Measurements from ENCODE around the gene OR10Z1.

The OR10Z1 gene, protein sequence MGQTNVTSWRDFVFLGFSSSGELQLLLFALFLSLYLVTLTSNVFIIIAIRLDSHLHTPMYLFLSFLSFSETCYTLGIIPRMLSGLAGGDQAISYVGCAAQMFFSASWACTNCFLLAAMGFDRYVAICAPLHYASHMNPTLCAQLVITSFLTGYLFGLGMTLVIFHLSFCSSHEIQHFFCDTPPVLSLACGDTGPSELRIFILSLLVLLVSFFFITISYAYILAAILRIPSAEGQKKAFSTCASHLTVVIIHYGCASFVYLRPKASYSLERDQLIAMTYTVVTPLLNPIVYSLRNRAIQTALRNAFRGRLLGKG

DNA sequence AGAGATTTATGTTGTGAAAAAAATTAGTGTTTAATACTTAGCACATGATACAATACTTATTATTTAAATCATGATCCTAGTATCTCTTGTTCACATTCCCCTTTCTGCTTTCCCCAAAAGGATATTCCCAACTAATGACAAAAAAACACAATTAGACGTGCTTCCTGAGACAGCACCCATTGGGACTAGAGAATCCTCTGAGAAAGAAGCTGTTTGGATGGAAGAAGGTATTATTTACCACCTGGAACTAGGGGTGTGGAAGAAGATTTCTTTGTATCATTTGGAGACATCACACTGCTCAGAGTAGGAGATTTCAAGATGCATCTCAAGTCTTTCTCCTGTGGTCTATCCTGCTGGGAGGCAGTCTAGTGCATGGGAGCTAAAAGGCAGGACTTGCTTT, at the start of gene OR10Z1:
OR10Z1 (plus strand) TSS at position 301 of the 400 bp plus-strand sequence. CDS start 1,171 bp downstream, outside the sequence.
- no peak for DNase-seq

DNA sequence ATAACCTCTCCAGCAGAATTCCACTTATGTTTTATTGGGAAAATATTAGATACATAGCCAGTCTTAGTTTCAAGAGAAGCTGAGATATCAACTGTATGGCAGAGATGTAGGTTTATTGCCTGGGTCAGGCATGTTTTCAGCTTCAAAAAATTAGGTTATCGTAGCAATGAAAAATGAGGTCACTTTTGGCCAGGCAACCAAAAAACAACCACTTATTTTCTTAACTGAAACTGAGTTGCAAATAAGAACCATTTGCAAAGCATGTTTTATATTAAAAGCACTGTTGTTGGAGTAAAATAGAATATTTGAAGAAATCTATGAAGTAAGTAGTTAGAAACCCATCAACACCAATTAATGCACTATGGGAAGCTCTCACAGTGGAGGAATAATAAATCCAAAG, 45.4 kb upstream of the OR10Z1 start:
- no peak for DNase-seq

DNA sequence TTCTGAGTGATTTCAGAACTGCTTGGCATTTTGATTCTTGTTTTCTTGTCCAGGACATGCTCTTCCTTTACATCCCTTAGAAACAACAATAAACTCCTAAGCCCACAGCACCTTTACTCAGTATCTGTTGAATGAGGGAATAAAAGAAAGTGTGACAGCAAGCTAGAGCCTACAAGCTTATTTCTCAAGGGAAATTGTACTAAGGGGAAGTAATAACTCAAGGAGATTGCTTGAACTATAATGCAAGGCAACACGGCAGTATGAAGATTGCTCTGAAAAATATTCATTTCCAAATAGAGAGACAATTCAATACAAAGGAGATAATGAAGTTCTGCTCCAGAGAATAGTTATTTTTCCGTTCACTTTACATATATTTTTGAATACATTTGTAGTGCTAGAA, 41.2 kb upstream of the OR10Z1 start:
- no peak for DNase-seq

DNA sequence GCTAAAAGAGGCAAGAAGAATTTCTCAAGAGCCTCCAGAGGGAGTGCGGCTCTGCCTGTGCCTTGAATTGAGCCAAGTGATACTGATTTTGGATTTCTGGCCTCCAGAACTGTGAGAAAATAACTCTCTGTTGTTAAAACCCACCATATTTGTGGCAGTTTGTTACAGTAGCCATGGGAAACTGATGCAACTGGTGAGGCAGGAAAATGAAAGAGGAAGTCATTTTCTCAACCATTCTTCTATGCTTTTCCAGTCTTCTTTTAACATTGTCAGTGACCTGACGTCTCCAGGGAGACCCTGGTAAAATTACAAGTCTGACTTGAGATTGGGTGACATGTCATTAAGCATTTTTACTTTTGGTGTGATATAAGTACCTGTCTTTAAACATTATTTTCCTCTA, 40.5 kb upstream of the OR10Z1 start:
- DNase-seq, result no peak

DNA sequence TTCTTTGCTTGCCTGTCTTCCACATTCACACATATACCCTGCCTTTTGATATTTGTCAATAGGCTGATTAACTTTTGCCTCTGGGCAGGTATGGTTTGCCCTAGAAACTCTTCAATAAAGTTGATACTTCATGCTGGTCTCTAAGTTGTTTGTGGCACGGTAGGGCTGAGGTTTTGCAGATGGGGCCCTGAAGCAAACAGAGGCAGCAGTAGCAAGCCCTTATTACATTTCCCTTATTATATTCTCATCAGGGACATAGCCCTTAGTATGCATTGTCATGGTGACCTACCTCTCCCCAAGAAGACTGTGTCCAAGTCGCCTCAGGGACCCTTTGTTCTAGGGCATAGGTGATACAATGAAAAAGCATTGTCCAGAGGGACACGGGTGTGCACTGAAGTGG, 34.6 kb upstream of the OR10Z1 start, which contains the start of gene OR6P1:
OR6P1 (minus strand) TSS at position 101 of the 400 bp plus-strand sequence. CDS start 6,976 bp downstream, outside the sequence.
- DNase-seq, result no peak

DNA sequence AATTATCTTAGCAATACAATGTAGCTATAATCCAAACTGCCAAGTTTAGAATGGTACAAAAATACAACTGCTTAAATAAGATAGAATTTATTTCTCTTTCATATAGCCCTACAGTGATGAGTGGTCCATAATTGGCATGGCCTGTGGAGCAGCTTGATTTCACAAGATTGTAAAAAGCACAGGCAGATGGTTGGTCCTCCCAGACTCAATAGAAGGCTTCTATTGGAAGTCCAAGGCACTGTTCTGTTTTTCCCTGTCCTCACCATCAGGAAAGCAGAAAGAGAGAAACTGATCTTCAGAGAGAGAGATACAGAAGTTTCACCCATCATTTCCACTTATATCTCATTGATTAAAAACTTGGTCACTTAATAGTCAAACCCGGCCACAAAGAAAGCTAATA, 32.8 kb upstream of the OR10Z1 start:
- no peak for DNase-seq

DNA sequence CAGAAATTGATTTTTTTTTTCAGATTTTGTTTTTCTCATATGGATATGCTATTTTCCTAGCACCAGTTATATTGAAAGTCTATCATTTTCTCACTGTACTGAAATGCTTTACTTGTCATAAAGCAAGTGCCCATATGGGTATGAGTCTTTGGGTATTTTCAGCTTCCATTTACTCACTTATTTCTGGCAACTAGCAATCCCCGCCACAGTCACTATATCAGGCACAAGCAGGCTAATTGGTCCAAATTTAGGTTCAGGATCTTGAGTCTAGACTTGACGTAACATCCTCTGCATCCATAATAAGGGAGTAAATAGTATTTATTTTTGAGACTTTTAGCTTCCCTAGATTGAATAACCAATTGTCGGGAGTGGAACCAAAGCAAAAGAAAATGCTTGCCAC, 27.5 kb upstream of the OR10Z1 start:
- DNase-seq, result no peak

DNA sequence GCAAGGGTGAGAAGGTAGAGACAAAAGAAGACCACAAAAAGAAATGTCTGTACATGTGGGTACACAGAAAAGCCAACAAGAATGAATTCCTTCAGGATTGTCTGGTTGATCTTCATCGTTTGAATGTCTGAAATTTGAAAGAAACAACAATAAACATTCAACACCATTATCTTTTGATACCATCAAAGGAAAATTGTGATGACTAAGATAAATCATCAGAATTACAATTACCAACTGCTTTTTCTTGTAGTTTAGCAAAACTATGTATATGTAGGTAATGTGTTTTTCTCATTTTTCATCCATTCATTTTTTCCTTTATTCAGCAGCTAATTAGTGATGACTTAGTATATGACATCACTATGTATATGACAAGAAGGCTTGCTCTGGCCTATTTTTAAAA, 25.3 kb upstream of the OR10Z1 start, which contains the start of gene OR10X1:
OR10X1 (minus strand) TSS at position 167 of the 400 bp plus-strand sequence; CDS start at position 167, 0 bp downstream.
- no peak for DNase-seq

DNA sequence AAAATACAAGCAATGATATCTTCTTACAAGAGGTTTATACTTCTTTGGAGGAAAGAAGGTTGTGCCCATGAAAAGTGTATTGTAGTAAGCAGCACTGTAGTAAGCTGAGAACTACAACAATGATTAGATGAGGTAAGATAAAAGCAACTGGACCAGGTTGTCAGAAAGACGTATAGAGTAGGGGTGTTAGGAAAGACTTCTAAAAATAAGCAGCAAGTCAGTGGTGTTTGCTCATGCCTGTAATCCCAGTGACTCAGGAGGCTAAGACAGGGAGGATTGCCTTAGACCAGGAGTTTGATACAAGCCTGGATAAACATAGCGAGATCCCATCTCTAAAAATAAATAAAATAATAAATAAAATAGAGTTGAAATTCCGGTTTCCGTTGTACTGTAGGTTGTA, 21.1 kb upstream of the OR10Z1 start:
- DNase-seq, result no peak

DNA sequence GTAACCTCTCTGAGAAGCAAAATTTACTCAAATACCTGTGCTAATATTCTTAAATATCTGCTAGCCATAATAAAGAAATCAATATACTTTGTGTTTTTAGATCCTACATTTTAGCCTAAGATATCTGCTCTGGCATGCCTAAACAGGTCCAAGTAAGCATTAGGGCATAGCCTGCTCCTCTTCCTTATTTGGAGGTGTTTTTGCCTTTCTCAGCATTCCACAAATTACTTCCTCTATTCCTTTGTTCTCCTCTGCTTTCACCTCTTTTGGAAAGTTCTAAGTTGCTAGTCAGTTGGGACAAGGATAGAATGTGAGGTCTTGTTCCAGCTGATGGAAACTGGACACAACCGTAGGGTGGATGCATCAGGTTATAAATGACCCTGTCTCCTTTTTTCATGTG, 18.1 kb upstream of the OR10Z1 start:
- no peak for DNase-seq

DNA sequence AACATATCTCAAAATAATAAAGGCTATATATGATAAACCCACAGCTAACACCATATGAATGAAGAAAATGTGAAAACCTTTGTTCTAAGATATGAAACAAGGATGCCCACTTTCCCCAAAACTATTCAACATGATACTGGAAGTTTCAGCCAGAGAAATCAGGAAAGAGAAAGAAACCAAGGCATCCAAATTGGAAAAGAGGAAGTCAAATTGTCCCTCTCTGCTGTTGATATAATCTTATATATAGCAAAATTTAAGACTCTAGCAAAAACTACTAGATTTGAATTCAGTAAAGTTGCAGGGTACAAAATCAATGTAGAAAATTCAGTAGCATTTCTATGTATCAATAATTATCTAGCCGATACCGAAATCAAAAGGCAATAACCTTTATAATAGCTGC, 4.3 kb upstream of the OR10Z1 start:
- no peak for DNase-seq

DNA sequence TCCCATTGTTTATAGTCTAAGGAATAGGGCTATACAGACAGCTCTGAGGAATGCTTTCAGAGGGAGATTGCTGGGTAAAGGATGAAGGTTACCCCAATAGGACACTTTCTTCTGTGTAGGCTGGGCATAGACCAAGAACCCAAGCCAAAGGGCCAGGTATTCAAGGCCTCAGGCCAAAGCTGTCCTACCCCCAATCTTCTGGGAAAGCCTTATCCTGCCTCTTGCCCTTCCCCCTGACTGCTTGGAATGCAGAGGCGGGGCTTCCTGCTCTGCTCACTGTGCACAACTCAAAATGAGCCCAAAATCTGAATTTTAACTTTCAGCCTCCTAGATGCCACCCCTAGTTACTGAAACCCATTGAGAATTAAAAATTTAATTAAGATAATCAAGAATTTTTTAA, 2.2 kb downstream of the OR10Z1 start:
- DNase-seq, result no peak

DNA sequence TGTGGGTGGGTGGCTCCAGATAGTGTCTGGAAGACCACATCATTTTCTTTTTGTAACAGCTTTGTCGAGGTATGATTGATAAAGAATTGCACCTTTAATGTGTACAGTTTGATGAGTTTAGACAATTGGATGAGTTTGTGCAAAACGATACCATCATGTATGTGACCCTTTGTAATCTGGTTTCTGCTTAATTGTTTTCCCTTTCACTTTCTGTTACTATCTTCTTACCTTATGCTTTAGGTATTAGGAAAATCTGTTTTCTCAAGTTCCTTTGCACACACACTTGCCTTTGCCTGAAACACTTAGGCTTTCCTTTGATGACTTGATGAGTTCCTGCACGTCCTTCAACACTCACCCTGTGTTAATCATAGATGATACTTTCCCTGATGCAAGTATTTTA, 6.8 kb downstream of the OR10Z1 start:
- no peak for DNase-seq

DNA sequence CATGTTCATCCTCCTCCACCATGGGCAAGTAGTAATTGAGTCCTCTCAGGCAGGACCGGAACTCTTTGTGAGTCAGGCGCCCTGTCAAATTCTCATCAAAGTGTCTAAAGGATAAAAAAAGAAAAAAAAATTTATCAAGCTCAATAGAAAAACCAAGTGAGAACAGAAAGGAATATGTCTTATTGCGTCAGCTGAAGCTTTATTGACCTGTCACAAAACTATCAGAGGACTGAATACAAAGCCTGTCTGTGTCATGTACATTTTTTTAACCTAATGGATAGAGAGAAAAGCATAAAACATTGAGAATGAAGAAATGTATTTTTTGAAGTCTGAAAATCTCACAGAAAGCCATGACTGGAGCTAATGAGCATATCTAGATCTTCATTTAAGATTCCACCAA, 8.7 kb downstream of the OR10Z1 start:
- no peak for DNase-seq

DNA sequence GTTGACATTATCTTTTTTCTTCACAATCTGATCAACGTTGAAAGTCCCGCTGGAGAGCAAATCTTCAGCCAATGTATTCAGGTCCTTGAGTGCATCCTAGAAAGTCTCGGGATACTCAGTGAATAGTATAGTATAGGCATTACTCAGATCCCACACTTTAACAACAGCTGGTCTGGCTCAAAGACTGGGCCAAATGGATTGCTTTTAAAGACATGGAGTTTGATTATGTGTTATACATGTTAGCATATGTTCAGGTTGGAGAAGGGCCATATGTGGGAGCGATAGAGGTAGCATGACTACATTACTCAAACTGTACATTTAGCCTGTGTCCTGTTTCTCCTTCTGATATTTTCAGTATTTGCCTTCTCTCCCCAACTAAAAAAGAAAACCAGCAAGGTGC, 33.1 kb downstream of the OR10Z1 start:
- DNase-seq, result no peak

DNA sequence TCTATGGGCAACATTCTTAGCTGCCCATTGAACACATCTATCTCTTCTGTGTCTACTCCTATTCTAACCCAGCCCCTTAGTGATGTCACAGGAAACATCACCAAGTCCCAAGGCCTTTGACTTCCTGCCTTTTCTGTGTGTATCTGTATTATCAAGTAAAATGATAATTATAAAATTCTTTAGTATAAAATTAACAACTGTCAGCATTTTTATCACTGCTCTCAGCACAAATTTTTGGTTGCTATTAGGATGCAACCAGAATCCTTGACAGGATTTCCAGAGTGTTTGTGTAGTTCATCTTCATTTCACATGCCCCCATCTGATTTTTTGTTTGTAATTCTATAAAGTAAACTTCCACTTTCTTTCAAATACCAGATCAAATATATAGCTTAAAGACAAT, 33.8 kb downstream of the OR10Z1 start:
- no peak for DNase-seq

DNA sequence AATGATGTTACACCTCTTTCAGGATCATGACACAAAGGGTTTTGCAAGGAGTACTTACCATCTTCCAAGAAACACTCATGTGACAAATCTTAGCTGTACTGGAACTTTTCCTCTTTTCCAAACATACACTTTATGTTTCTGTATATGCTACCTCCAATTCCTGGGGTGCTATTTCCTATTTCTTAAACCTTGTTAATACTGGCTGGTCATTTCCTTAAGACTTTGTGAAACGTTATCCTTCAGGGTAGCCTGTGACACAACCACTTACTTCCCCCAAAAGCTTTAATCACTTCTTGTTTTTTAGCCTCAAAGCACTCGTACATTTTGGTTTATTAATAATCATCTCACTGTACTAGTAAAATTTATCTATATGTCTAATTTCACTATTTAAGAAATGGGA, 39.4 kb downstream of the OR10Z1 start:
- no peak for DNase-seq

DNA sequence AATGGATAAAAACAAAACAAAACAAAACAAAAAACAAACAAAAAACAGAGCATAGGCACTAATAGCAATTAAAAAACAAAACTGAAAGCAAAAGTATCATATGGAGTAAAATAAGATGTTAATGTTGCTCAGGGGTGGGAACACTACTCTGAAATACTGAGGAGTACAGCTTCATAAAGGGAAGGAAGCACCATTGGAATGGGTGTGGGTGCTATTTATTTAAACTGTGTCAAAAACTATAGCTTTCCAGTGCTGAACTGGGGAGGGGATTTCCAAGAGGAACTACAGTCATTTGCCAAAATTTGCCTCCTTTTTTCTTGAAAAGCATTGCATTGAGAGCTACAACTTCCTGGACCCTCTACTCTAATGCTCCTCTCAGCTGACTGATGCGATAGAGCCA, 41.4 kb downstream of the OR10Z1 start:
- no peak for DNase-seq

DNA sequence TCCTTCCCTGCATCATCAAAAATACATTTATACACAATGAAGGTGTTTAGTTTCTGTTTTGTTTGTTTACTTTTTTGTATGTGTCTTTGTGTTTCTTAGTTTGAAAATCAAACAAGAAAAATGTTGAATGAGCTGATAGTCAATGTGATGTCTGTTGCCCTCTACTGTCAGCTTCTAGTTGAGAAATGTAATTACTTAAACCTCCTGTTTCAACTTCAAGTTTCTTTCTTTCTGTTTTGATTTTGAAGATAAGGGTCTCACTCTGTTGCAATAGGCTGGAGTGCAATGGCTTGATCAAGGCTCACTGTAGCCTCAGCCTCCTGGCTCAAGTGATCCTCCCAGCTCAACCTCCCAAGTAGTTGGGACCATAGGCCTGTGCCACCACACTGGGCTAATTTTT, 44.0 kb downstream of the OR10Z1 start:
- DNase-seq, result no peak

DNA sequence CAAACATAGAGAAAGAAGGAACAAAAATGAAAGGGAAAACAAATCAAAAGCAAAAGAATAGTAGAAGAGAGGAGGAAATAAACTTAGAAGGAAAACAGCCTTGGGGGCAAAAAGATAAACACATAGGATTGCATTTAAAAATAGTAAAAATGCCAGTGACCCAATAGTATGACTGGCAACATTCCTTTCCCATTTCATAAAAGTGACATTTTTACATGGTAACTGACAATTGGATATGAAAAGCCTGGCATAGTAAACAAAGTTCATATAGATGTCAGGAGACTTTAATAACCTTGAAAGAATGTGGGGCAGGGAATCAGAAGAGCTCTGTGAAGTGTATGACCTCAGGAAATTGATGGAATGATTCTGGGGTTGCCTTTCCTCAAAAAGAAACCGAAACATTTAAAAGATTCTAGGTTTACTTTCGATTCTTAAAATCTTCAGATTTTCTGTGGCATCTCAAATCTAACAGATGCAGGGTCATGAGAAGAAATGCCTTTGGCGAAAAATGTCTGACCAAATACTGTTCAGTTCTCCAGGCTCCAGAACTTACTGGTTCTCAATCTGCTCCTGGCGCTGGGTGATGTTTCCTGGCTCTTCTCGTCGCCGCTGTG, 47.8 kb downstream of the OR10Z1 start:
- no peak for DNase-seq

DNA sequence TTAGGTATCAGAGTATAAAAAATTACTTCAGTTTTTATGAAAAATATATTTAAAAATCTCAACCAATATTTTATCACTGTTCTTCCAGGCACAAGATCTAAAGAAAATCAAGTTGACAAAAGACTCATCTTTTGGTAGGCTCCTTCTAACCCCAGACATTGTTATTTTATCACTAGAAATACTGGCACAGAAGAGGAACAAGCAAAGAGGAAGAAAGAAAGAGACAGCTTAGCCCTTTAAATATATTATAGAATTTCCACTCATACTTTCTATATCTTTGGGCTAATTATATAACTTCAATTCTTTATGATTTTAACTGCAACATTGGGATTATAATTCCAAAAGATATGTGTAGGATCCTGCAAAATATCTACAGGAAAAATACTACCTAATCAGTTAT, 49.0 kb downstream of the OR10Z1 start:
- DNase-seq, result no peak

DNA sequence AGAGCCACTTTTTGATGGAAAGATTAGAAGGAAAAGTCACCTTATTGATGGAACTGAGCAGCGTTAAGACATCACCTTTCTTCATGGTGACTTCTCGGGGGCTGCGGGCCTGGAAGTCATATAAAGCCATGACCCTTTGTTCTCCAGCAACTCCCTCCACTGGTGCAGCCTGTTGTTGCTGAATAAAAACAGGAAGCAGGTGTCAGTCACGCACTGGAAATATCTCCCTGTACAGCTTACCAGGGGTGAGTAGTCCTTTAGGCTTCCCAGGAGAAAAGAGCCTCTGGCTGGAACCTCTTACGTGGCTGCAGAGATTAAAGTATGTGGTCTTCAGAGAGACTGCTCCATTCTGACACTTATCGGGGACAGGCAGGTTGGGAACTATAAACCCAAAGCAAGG, 49.5 kb downstream of the OR10Z1 start:
- no peak for DNase-seq
